Measurements from ENCODE around the gene SLC15A4.
"Not testable (repeated sequence)": the region's sequence is repeated elsewhere in the genome, so short reads cannot be mapped to it uniquely, and the experiment has no call there.

Gene SLC15A4

GRCh38 chr12:128815779-128816642 lies 7.7 kb downstream of the SLC15A4 start:
- DNase-seq = no peak

DNA sequence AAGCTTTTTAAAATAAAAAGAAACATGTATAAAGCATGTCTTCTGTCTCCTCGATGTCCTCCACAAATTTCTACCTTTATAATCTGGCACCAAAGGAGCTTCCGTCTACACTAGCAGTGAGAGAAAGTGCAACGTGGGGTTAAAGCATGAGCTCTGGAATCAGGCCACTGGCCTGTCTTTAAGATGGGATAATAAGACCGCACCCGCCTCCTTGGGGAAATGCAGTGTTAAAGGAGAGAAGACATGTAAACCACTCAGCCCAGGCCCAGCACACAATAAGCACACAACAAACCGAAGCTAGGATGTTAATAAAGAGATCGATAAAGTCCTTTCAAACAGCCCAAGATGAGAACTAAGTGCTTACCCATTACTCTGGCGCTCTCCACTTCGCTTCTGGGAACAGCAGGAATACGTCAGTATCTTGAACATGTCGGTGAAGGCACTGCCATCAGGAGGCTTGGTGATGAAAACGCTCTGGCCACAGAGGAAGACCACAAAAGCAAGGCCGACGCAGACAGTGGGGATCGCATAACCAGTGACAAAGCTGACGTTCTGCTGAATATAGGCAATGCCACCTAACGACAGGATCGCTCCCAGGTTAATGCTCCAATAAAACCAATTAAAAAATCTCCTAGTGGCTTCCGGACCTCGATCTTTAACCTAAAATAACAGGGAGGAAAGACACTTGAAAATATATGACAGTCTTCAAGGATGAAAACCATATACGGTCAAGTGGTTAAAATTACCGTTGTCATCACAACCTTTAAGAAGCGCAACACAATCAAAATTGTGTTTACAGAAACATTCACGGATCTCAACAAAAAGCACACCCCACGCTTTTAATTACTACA lies 9.1 kb downstream of the SLC15A4 start:
- DNase-seq = no peak

GRCh38 chr12:128813883-128814282 lies 9.9 kb downstream of the SLC15A4 start:
- DNase-seq = no peak

DNA sequence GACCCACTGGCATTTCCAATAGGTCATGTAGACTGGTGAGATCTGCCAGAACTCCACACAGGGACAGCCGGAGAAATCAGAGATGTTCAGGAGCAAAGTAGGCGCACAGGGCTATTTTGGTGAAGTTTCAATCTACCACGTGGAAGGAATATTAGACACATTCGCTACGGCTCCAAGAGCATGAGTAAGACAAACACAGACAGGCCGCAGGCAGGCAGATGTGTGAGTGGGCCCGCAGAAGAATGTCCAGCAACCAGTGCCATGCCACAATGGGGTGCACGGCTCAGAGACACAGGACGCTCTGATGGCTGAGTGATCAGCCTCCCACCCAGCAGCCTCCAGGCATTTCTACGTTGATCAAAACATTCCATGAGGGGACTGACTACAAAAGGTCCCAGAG lies 10.4 kb downstream of the SLC15A4 start:
- DNase-seq = peak in 1 of 58 donors; percentile 20

DNA sequence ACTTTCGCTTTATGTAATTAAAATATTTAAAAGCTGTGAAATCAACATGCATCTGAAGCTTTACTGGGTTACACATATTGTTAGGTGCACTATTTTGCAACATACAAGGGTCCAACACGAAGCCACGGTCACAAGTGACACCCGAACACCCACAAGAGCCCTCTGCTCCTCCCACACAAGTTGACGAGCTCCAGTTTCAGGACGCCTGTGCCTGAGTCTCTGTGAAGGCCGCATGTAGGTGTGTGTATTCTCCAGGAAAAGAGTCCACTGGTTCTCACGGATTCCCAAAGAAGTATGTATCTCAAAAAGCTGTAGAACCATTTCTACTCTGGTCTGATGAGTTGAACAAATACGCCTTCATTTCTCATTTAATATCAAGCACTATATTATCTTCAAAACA lies 12.0 kb downstream of the SLC15A4 start:
- no peak for DNase-seq

DNA sequence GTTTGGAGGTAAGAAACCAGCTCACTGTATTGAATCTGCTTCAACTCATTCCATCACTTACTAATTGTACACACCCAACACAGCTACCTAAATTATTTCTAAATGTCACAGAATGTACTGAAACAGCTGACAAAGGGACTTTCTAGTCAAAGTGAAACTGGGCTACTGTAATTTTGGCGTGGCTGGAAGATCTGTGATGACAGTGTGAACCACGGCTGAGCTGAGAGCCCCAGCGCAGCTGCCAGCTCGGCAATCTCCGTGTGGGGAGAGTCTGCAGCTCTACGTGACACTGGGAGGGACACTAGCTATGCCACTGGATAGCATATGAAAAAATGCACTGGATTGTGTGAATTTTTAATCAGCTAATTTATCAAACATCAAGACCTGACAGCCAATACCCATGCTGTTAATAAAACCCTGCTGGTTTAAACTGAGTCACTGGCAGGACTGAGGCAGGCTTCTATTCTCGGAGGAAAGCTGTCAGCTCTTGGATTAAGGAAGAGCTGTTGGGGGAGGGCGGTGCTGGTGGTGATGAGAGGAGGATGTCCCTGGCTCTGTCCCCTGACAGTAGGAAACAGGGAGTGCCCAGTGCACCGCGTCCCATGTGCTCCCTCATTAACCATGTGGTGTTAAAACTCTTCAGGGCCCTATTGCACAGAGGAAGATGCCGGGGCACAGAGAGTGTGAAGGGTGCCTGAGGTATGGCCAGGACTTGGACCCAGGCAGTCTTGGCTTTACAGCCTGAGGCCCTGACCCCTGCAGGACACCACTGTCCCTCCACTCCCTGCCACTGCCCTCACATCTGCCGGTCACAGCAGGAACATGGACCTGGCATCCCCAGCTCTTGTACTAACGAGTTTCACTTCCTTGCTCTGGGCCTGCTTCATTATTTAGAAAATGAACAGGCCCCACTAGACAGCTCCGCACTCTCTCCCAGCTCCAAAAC lies 13.3 kb downstream of the SLC15A4 start:
- peak in 39 of 58 donors; percentile 12 to 75 (median 48) for DNase-seq

DNA sequence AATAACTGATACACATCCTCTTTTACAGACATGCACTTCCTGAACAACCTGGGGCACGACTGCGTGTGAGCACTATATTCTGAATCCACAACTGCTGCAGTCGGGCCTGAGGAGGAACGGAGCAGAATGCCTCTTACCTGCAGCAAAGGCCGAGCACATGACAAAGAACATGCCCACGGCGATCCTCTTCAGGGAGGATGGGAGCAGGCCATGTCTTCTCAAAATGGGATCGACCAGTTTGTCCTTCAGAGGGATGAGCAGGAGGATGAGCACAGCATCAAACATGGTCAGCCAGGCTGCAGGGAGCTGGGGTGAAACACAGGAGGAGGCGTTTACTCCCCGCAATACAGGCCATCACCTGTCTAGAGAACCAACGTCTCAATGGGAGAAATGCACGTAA lies 15.1 kb downstream of the SLC15A4 start:
- no peak for DNase-seq

GRCh38 chr12:128807161-128807724 lies 16.5 kb downstream of the SLC15A4 start:
- peak in 29 of 58 donors; percentile 15 to 74 (median 43) for DNase-seq

DNA sequence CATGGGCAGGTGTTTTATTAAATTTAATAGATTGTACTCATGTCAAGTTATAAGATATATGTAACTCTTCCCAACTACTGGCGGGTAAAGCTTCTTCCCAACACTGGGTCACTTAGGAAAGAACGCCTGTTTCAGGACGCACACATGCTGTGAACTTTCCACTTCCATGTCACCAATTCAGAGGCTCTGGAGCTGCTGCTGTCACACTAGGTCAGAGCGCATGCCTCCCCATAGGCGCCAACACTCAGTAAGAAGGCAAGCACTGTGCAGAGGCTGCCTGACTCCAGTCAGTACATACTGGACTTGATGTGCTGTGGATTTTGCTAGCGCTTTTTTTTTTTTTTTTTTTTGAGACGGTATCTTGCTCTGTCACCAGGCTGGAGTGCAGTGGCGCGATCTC lies 17.2 kb downstream of the SLC15A4 start:
- DNase-seq = no peak

DNA sequence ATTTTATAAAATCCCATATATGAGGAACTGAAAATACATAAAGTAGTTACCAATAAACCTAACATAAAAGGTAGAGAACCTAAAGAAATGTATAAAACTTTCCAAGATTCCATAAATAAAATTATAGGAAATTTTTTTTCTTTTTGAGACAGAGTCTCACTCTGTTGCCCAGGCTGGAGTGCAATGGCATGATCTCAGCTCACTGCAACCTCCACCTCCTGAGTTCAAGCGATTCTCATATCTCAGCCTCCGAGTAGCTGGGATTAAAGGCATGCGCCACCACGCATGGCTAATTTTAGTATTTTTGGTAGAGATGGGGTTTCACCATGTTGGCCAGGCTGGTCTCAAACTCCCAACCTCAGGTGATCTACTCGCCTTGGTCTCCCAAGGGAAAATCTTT lies 18.4 kb downstream of the SLC15A4 start:
- not testable (repeated sequence) for DNase-seq

- DNase-seq = no peak
Measured at GRCh38 chr12:128804762-128805161, 19.0 kb downstream of the SLC15A4 start.

DNA sequence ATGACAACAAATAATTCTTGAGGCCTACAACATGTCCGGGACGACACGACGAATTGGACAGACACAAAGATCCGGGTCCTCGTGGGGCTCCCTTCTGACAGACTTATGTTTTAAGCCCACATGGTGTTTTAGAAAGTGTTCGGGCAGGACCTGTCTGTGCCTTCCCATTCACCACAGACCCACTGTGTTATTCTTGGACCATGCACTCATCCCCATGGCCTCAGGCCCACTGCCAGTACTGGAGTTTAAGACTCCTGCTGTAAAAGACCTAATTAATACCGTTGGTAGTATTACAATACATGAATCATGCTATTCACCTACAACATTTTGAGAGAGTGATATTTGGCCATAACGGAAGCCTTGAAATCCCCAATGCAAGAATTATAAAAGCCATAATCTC lies 20.0 kb downstream of the SLC15A4 start:
- DNase-seq = no peak

GRCh38 chr12:128802756-128803155 lies 21.0 kb downstream of the SLC15A4 start:
- DNase-seq = no peak

DNA sequence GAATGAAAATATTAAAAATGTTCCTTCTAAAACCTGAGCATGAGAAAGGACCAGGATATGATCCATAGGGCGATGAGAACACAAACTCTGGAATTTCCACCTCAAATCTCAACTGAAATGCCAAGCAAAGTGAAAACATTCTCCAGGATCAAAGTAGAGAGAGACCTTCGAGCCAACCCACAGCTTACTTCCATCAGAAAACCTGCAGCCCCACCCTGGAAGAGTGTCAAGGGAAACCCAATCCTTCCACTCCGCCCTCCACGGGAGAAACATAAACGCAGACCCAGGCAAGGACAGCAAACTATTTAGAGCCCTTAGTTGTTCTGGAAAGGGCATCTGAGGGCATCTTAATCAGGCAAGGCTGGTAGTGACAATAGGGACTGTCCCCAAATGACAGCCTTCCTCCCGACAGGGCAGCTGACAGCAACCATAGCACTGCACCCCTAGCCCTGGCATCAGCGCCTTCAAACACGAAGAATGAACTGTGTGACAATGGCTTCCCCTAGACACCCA lies 21.8 kb downstream of the SLC15A4 start:
- no peak for DNase-seq

DNA sequence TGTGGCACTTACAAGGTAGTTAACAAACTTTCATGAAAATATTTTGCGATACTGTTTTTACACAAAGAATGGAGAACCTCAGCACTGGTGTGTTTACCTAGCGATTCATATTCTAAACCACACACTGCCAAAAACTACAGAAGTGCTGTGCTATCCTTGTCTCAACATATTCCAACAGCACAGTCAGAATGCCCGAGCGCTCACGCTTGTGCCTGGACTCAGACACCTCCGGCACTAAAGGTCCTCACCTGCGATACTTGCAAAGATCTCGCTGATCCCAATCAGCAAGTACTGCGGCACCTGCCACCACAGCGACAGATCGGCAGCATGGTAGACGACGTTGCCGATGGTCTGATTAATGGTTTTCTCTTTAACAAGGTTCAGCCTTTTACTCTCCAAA lies 23.2 kb downstream of the SLC15A4 start:
- no peak for DNase-seq

- DNase-seq = peak in 1 of 58 donors; percentile 25
Measured at GRCh38 chr12:128798571-128799341, 25.0 kb downstream of the SLC15A4 start.

DNA sequence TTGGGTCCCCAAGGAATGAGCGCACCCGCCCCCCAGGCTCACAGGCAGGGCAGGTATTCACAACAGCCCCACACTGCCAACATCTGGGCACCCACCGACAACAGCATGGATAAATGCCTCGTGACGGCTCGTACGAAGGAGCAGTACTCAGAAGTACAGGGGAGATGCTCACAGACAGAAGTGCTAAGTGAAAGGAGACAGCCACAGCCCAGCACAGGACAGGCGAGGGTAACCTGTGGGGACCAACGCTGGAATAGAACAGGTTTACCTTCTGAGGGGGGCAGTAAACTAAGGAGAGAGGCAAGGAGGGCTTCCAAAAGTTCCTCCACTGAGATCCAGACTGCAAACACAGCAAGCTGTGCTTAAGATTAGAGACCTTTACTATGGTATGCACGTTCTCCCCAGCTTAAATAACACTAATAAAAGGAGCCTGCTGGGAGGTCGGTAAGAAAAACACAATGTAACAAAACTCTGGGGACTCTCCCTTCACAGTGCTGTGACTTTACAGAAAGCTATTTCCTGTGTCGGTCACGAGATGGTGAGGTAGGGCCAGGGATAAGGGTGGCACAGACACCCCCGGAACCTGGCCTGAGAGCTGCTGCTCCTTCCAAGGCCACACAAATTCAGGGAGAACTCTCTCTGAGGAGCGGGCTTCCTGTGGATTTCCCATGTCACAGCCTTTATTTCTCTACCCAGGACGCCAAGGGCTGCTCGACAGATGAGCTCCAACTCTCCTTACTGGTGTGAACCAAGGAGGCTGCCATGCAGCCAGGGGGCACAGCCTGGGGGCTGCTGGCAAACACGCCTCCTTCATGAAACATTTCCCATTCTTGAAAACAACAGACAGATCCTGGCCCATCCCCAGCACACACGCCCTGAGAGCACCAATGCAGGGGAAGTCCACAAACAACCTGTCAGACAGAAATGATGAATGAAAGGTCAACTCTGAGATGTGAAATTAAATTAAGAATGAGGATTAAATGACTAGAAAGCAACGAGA lies 26.3 kb downstream of the SLC15A4 start:
- no peak for DNase-seq

- no peak for DNase-seq
Measured at GRCh38 chr12:128796439-128797118, 27.2 kb downstream of the SLC15A4 start.
